C4-2B (cell line): Measurements from ENCODE around the gene NCKAP5.

ENCODE experiments used
- ZFX ChIP-seq: fragments of 450-650 bp; IDR thresholded peaks from 2 replicates; pipeline ENCODE4 v1.6.1; 2017
- TF ChIP-seq, protein P1 (sequence below): fragments of 450-650 bp; conservative IDR thresholded peaks from 2 replicates; pipeline ENCODE4 v1.5.1; 2017; ENCODE audit warnings: mild to moderate bottlenecking

DNA sequence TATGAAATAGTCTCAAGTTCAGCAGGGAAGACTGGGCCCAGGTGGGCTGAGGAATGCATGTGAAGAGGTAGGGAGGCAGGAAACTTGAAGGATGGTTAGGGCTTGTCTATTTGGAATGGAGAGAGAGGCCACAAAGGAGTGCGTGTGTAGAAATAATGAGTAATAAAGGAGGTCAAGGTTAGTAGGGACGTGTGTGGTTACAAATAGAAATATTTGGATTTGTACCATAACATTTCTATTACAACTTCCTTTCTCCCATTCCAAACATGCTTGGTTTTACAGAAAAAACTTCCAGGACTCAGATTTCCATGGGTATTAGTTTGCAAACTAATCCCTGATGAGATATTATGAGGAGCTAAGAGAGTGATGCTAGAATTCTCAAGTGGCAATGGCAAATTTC lies 280.6 kb downstream of the NCKAP5 start:
- TF ChIP-seq, protein P1, sequence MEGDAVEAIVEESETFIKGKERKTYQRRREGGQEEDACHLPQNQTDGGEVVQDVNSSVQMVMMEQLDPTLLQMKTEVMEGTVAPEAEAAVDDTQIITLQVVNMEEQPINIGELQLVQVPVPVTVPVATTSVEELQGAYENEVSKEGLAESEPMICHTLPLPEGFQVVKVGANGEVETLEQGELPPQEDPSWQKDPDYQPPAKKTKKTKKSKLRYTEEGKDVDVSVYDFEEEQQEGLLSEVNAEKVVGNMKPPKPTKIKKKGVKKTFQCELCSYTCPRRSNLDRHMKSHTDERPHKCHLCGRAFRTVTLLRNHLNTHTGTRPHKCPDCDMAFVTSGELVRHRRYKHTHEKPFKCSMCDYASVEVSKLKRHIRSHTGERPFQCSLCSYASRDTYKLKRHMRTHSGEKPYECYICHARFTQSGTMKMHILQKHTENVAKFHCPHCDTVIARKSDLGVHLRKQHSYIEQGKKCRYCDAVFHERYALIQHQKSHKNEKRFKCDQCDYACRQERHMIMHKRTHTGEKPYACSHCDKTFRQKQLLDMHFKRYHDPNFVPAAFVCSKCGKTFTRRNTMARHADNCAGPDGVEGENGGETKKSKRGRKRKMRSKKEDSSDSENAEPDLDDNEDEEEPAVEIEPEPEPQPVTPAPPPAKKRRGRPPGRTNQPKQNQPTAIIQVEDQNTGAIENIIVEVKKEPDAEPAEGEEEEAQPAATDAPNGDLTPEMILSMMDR, result no peak
- TF ChIP-seq ZFX, result no peak
